IMR-90 (cell line): ENCODE data around the gene P4HA1. TPM values are rescaled to one million over a fixed set of nuclear protein-coding genes. Genes with fewer than 3 reads are reported as not detected.
A peak's percentile ranks its signal among the peaks of the same experiment; 100 is the strongest.

Source experiments
- ATAC-seq: fragments of 200-7000 bp; cut with Tn5 transposase; 2 replicates; pipeline ENCODE4 v1.9.1; 2020; ENCODE audit warnings: low read depth, mild to moderate bottlenecking, moderate library complexity
- Bru-seq: library from RNA; stranded (reverse); fragments of 400-500 nt; gene quantifications from one replicate; lab custom pipeline; 2021; lab: Mats Ljungman, UMichigan
- BruChase-seq, 2 experiments: library from RNA; stranded (reverse); fragments of 400-500 nt; gene quantifications; one replicate each; lab custom pipeline; 2021; lab: Mats Ljungman, UMichigan
- BruUV-seq: library from RNA; stranded (reverse); fragments of 400-500 nt; replicated peaks from 2 replicates; lab custom pipeline; 2021; lab: Mats Ljungman, UMichigan
- CTCF ChIA-PET: fragments of 300-600 bp; formaldehyde crosslinking; extraction: SDS; loops from one replicate; lab custom pipeline; 2021; ENCODE audit warnings: antibody characterized with exemption; lab: Yijun Ruan, JAX
- POLR2A ChIA-PET: fragments of 300-600 bp; sonication (Branson Sonifier 250); formaldehyde crosslinking; loops from one replicate; lab custom pipeline; 2022; ENCODE audit warnings: antibody characterized with exemption; ENCODE audit not compliant: unreplicated experiment; lab: Charles Lee
- DNase-seq: peaks from one replicate; pipeline ENCODE4 v3.0.0; 2013
- H2AFZ ChIP-seq: replicated peaks from 2 replicates; pipeline ENCODE3; 2013; ENCODE audit warnings: low read length, mild to moderate bottlenecking; ENCODE audit not compliant: poor library complexity
- H2AK5ac ChIP-seq: 2 replicates; pipeline ENCODE4 v1.6.1; 2013; ENCODE audit warnings: low read depth, low read length, inconsistent platforms
- H2AK9ac ChIP-seq: replicated peaks from 2 replicates; pipeline ENCODE3; 2013; ENCODE audit warnings: mild to moderate bottlenecking, low read depth, low read length, moderate library complexity; ENCODE audit not compliant: poor library complexity
- H2BK120ac ChIP-seq: 2 replicates; pipeline ENCODE4 v1.6.1; 2013; ENCODE audit warnings: low read depth, low read length, inconsistent platforms
- H2BK15ac ChIP-seq: 3 replicates; pipeline ENCODE4 v1.6.1; 2013; ENCODE audit warnings: low read depth, low read length, inconsistent platforms
- H2BK20ac ChIP-seq: 2 replicates; pipeline ENCODE4 v1.6.1; 2013; ENCODE audit warnings: low read depth, mild to moderate bottlenecking, inconsistent platforms, low read length, moderate library complexity
- H2BK5ac ChIP-seq: 2 replicates; pipeline ENCODE4 v1.6.1; 2013; ENCODE audit warnings: mild to moderate bottlenecking, low read depth, low read length, inconsistent platforms; ENCODE audit not compliant: poor library complexity, severe bottlenecking
- H3K14ac ChIP-seq: replicated peaks from 2 replicates; pipeline ENCODE4 v1.6.1; 2013; ENCODE audit warnings: low read depth, low read length, inconsistent platforms
- H3K18ac ChIP-seq: 2 replicates; pipeline ENCODE4 v1.6.1; 2013; ENCODE audit warnings: low read depth, low read length, control low read depth
- H3K23ac ChIP-seq: 2 replicates; pipeline ENCODE4 v1.6.1; 2013; ENCODE audit warnings: low read depth, low read length, inconsistent platforms
- H3K27ac ChIP-seq: 2 replicates; pipeline ENCODE4 v1.5.1; 2013; ENCODE audit warnings: mild to moderate bottlenecking, control low read depth, low read length; ENCODE audit not compliant: insufficient read depth
- H3K27me3 ChIP-seq: 2 replicates; pipeline ENCODE4 v1.6.1; 2013; ENCODE audit warnings: low read length; ENCODE audit not compliant: control insufficient read depth, insufficient read depth
- H3K36me3 ChIP-seq: 2 replicates; pipeline ENCODE4 v1.6.1; 2013; ENCODE audit warnings: low read length, mixed read lengths; ENCODE audit not compliant: control insufficient read depth, insufficient read depth
- H3K4ac ChIP-seq: 2 replicates; pipeline ENCODE4 v1.6.1; 2013; ENCODE audit warnings: low read depth, low read length, inconsistent platforms
- H3K4me1 ChIP-seq: 2 replicates; pipeline ENCODE4 v1.6.1; 2013; ENCODE audit warnings: low read length, mixed read lengths; ENCODE audit not compliant: control insufficient read depth, insufficient read depth
- H3K4me2 ChIP-seq: 2 replicates; pipeline ENCODE4 v1.6.1; 2013; ENCODE audit warnings: low read depth, mild to moderate bottlenecking, control low read depth, low read length, moderate library complexity
- H3K4me3 ChIP-seq: 2 replicates; pipeline ENCODE4 v1.5.1; 2013; ENCODE audit warnings: low read depth, mild to moderate bottlenecking, control low read depth, low read length, moderate library complexity; ENCODE audit not compliant: insufficient read depth
- H3K56ac ChIP-seq: 2 replicates; pipeline ENCODE4 v1.6.1; 2013; ENCODE audit warnings: low read length, inconsistent platforms; ENCODE audit not compliant: insufficient read depth; ENCODE audit errors: extremely low read depth
- H3K79me1 ChIP-seq, 2 experiments: 2 replicates each; pipeline ENCODE4 v1.6.1; 2013; ENCODE audit warnings: low read length in 2 of 2, inconsistent platforms in 1 of 2, low read depth in 1 of 2
- H3K9ac ChIP-seq: 2 replicates; pipeline ENCODE4 v1.6.1; 2013; ENCODE audit warnings: low read depth, low read length, control low read depth
- H3K9me1 ChIP-seq: 2 replicates; pipeline ENCODE4 v1.6.1; 2013; ENCODE audit warnings: low read length, inconsistent platforms; ENCODE audit not compliant: insufficient read depth
- H3K9me3 ChIP-seq: 2 replicates; pipeline ENCODE4 v1.6.1; 2013; ENCODE audit warnings: low read length; ENCODE audit not compliant: control insufficient read depth, insufficient read depth
- H4K20me1 ChIP-seq: 2 replicates; pipeline ENCODE4 v1.6.1; 2013; ENCODE audit warnings: low read length, inconsistent platforms; ENCODE audit not compliant: insufficient read depth
- H4K5ac ChIP-seq: 2 replicates; pipeline ENCODE4 v1.6.1; 2013; ENCODE audit warnings: mild to moderate bottlenecking, low read depth, low read length, control low read depth
- H4K8ac ChIP-seq, 2 experiments: 2 replicates each; pipeline ENCODE4 v1.6.1; 2013; ENCODE audit warnings: low read depth in 2 of 2, low read length in 2 of 2, control low read depth in 1 of 2, inconsistent platforms in 1 of 2
- H4K91ac ChIP-seq: 2 replicates; pipeline ENCODE4 v1.6.1; 2013; ENCODE audit warnings: low read depth, low read length, inconsistent platforms; ENCODE audit not compliant: insufficient read depth
- BHLHE40 ChIP-seq: fragments of 150-350 bp; IDR thresholded peaks from 2 replicates; pipeline ENCODE4 v1.6.1; 2016; ENCODE audit warnings: mild to moderate bottlenecking, low read depth, low read length
- CEBPB ChIP-seq: IDR thresholded peaks from 2 replicates; pipeline ENCODE4 v1.6.1; 2012; ENCODE audit warnings: low read depth, low read length, improper control_type of control experiment
- CHD1 ChIP-seq: IDR thresholded peaks from 2 replicates; pipeline ENCODE4 v1.6.1; 2012; ENCODE audit warnings: low read depth, low read length, improper control_type of control experiment
- FOS ChIP-seq: fragments of 150-350 bp; IDR thresholded peaks from 2 replicates; pipeline ENCODE4 v1.6.1; 2016; ENCODE audit warnings: low read depth, low read length
- MAZ ChIP-seq: IDR thresholded peaks from 2 replicates; pipeline ENCODE4 v1.6.1; 2012; ENCODE audit warnings: low read depth, mild to moderate bottlenecking, low read length, improper control_type of control experiment, moderate library complexity, borderline replicate concordance
- MXI1 ChIP-seq: IDR thresholded peaks from 2 replicates; pipeline ENCODE4 v1.6.1; 2012; ENCODE audit warnings: low read depth, mild to moderate bottlenecking, low read length, moderate library complexity, borderline replicate concordance
- POLR2A ChIP-seq: IDR thresholded peaks from 2 replicates; pipeline ENCODE4 v1.6.1; 2012; ENCODE audit warnings: mild to moderate bottlenecking, low read depth, low read length
- RAD21 ChIP-seq: IDR thresholded peaks from 2 replicates; pipeline ENCODE4 v1.6.1; 2012; ENCODE audit warnings: low read length, improper control_type of control experiment
- RFX5 ChIP-seq: IDR thresholded peaks from 2 replicates; pipeline ENCODE4 v1.8.0; 2012; ENCODE audit warnings: low read depth, mild to moderate bottlenecking, low read length, moderate library complexity
- SMC3 ChIP-seq: fragments of 150-350 bp; IDR thresholded peaks from 2 replicates; pipeline ENCODE4 v1.6.1; 2016; ENCODE audit warnings: low read depth, mild to moderate bottlenecking, antibody characterized with exemption, low read length, moderate library complexity
- WGBS, 2 experiments: methylation state at CpG; one replicate each; pipeline versions ENCODE4 v1.1.5 to v1.1.7; 2013; ENCODE audit warnings: missing lambda C conversion rate in 2 of 2; ENCODE audit not compliant: insufficient read length in 1 of 2; ENCODE audit errors: extremely low coverage in 2 of 2; 5-methylcytosine and 5-hydroxymethylcytosine counted together
- dilution Hi-C: fragments of 300-500 bp; cut with HindIII; formaldehyde crosslinking; loops from one replicate; pipeline ENCODE4 v1.14.3; 2018; ENCODE audit warnings: low sequenced_read_pairs; ENCODE audit not compliant: unreplicated experiment
- in situ Hi-C: fragments of 300-500 bp; cut with MboI; formaldehyde crosslinking; loops from 3 replicates; pipeline ENCODE4 v1.14.3; 2019; ENCODE audit warnings: low sequenced_read_pairs, inconsistent platforms, mixed read lengths
- intact Hi-C: fragments of 100-400 bp; cut with micrococcal nuclease; formaldehyde crosslinking; loops from 2 replicates; pipeline ENCODE4 v1.10.0; 2022
- long read RNA-seq: library from polyadenylated mRNA; unstranded; transcript quantifications from one replicate; pipeline ENCODE4 v2.0.0, GENCODE V29; 2021; ENCODE audit not compliant: unreplicated experiment
- polyA plus RNA-seq, 3 experiments: library from polyadenylated mRNA; depleted of rRNA; stranded (reverse); fragments of >200 nt; gene quantifications; 2 replicates each; pipeline ENCODE4 v1.2.3, GENCODE V29; 2012; ENCODE audit warnings: low replicate concordance in 1 of 3
- total RNA-seq: library from RNA; depleted of rRNA; stranded (reverse); fragments of >200 nt; gene quantifications from 2 replicates; pipeline ENCODE4 v1.2.3, GENCODE V29; 2012; rRNA removed
- TF ChIP-seq, protein P1 (sequence below): conservative IDR thresholded peaks from 2 replicates; pipeline ENCODE4 v1.5.1; 2012; ENCODE audit warnings: mild to moderate bottlenecking, low read depth, low read length, improper control_type of control experiment
- TF ChIP-seq, protein P2 (sequence below): fragments of 150-350 bp; IDR thresholded peaks from 2 replicates; pipeline ENCODE4 v1.6.1; 2017; ENCODE audit warnings: mild to moderate bottlenecking, antibody characterized with exemption, low read length, low read depth

The P4HA1 gene
- total RNA-seq (241 and 376 TPM in 2 replicates), polyA plus RNA-seq (2012; rRNA removed) (133 and 178 TPM in 2 replicates), Bru-seq, nascent RNA (percentile 93 among the genes with signal in this experiment), BruChase-seq, experiment 1, labeled RNA remaining after a 6-hour chase (percentile 88 among the genes with signal in this experiment), BruChase-seq, experiment 2, labeled RNA remaining after a 2-hour chase (percentile 88 among the genes with signal in this experiment)
- 23.4 and 30.4 TPM in 2 replicates for polyA plus RNA-seq (2012; cell fraction: cytosol; rRNA removed)
- 5.0 and 68.2 TPM in 2 replicates for polyA plus RNA-seq (2012; cell fraction: nucleus; rRNA removed; ENCODE audit: low replicate concordance)
- long read RNA-seq, transcript P4HA1-202 (15 exons, 2,727 nt): minor isoform, 240 of 596 reads
- long read RNA-seq, transcript P4HA1-203 (15 exons, 2,727 nt): major isoform, 291 of 596 reads
- long read RNA-seq, partial matches to known transcripts: 24 of 596 reads
- long read RNA-seq, other reads (novel, unspliced or antisense): 38 of 596 reads

DNA sequence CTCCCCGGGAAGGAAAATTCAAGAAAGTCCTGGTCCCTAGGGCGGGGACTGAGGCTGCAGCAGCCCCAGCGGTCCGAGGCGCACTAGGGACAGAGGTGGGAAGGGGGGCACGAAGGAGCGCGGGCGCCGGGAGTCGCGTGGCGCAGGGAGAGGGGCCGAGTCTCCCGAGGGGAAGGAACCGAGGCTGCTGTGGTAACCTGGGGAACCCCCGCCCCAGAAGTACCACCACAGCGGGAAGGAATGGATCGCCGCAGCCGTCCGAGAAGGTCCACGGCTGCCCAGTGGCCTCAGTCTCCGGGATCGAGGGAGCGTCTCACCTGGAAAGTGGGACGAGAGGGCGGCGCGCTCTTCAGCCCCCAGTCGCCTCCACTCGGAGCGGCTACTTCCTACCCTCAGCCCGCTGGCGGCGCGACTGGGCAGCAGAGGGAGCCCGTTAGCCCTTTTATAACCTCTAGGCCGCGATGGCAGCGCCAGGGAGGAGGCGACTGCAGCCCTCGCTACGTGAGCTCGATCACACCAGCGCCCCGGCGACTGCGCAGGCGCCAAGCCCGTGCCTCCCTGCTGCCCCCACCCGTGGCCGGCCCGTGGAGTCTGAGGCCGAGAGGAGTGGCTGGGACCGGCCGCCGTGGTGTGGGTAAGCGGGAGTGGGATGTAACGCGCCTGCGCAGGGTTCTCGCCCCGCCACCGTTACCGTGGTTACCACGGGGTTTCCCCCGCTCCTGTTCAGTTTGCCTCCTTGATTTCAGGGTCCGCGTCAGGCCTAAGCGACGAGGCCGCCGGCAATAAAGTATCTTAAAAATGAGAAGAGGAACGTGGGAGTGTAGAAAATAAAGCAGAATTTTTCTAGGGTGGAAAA is at the start of gene P4HA1:
Gene P4HA1 (minus strand): TSS at position 418 of the 856 bp plus-strand sequence. CDS start 21,983 bp downstream, outside the sequence.
- Histone ChIP-seq H3K27me3 (no peaks in the 10 kb centered on the region), H2AFZ (peak within 1 kb of the TSS; percentile 97), H2BK15ac (peak within 1 kb of the TSS; percentile 45; the same call in 2 of the 3 replicates), H3K9ac (peak within 1 kb of the TSS; percentile 91), H3K27ac (peak within 1 kb of the TSS; percentile 91), H2AK5ac (peak within 1 kb of the TSS; percentile 87), H3K4me3 (peak within 1 kb of the TSS; percentile 71), H3K9me1 (no peaks in the 10 kb centered on the region; the same call in 1 of the 2 replicates), H2BK20ac (no peak within 1 kb of the TSS), H3K56ac (peak within 1 kb of the TSS; percentile 98), H2BK5ac (peak within 1 kb of the TSS; percentile 87), H4K8ac (peak within 1 kb of the TSS; percentile 85 to 93), H3K4me2 (peak within 1 kb of the TSS; percentile 59), H4K91ac (peak within 1 kb of the TSS; percentile 88), H2BK120ac (peak within 1 kb of the TSS; percentile 54), H4K5ac (peak within 1 kb of the TSS; percentile 56), H3K18ac (peak within 1 kb of the TSS; percentile 78), H3K36me3 (no peaks in the 10 kb centered on the region; the same call in 1 of the 2 replicates), H3K14ac (peak within 1 kb of the TSS; percentile 92), H3K4me1 (peaks cover 3% of the 10 kb centered on the region; the same call in 1 of the 2 replicates), H2AK9ac (peak within 1 kb of the TSS; percentile 98), H3K4ac (peak within 1 kb of the TSS; percentile 83), H3K23ac (peak within 1 kb of the TSS; percentile 93), H3K9me3 (no peaks in the 10 kb centered on the region), H3K79me1 (peaks cover 0 to 9% of the 10 kb centered on the region in 2 experiments; a peak in 1 of 4 replicates), H4K20me1 (peaks cover 22% of the 10 kb centered on the region)
- CTCF ChIA-PET: interaction anchor here (0.6 to 1.1 kb wide), 3 partner anchors 12 to 48 kb away, joined by 3 to 6 read pairs (median 4); no protein-coding TSS in a partner anchor
- ATAC-seq: peak; percentile 95
- TF ChIP-seq MAZ (peak; percentile 96), FOS (no peak), POLR2A (peak; percentile 100), SMC3 (peak; percentile 54), CHD1 (0 out of 2 replicates have a peak, but pooled peaks have one; percentile 35), RFX5 (no peak), BHLHE40 (peak; percentile 36; the same call in 1 of the 2 replicates), MXI1 (peak; percentile 72), CEBPB (no peak), RAD21 (peak; percentile 55)
- TF ChIP-seq, protein P1, sequence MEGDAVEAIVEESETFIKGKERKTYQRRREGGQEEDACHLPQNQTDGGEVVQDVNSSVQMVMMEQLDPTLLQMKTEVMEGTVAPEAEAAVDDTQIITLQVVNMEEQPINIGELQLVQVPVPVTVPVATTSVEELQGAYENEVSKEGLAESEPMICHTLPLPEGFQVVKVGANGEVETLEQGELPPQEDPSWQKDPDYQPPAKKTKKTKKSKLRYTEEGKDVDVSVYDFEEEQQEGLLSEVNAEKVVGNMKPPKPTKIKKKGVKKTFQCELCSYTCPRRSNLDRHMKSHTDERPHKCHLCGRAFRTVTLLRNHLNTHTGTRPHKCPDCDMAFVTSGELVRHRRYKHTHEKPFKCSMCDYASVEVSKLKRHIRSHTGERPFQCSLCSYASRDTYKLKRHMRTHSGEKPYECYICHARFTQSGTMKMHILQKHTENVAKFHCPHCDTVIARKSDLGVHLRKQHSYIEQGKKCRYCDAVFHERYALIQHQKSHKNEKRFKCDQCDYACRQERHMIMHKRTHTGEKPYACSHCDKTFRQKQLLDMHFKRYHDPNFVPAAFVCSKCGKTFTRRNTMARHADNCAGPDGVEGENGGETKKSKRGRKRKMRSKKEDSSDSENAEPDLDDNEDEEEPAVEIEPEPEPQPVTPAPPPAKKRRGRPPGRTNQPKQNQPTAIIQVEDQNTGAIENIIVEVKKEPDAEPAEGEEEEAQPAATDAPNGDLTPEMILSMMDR: peak; percentile 71
- TF ChIP-seq, protein P2, sequence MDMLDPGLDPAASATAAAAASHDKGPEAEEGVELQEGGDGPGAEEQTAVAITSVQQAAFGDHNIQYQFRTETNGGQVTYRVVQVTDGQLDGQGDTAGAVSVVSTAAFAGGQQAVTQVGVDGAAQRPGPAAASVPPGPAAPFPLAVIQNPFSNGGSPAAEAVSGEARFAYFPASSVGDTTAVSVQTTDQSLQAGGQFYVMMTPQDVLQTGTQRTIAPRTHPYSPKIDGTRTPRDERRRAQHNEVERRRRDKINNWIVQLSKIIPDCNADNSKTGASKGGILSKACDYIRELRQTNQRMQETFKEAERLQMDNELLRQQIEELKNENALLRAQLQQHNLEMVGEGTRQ: peak; percentile 10; the same call in 1 of the 2 replicates
- intact Hi-C loops (loop anchor here (1.0 kb wide), 1 partner anchor 63 kb away; no protein-coding TSS in a partner anchor), in situ Hi-C loops (no loop called here), dilution Hi-C loops (no loop called here)
- POLR2A ChIA-PET: interaction anchor here (0.6 to 0.8 kb wide), 10 partner anchors 14 to 1737 kb away, joined by 3 to 17 read pairs (median 6); partner anchors contain the start of gene NUDT13
- 0% methylated on average over 39 of the region's 75 CpGs; no CpG with 5 or more reads in 1 of the 2 experiments for WGBS, 2 experiments
- peak; percentile 96 for DNase-seq
- BruUV-seq: TSS peak; percentile 68
